Measurements from ENCODE around the gene HMCES. TPM values are rescaled to one million over a fixed set of nuclear protein-coding genes. Genes with fewer than 3 reads are reported as not detected.

The HMCES gene
- total RNA-seq, 6 experiments from 2014 or later: 17.4 to 36.9 (median 20.1) TPM

DNA sequence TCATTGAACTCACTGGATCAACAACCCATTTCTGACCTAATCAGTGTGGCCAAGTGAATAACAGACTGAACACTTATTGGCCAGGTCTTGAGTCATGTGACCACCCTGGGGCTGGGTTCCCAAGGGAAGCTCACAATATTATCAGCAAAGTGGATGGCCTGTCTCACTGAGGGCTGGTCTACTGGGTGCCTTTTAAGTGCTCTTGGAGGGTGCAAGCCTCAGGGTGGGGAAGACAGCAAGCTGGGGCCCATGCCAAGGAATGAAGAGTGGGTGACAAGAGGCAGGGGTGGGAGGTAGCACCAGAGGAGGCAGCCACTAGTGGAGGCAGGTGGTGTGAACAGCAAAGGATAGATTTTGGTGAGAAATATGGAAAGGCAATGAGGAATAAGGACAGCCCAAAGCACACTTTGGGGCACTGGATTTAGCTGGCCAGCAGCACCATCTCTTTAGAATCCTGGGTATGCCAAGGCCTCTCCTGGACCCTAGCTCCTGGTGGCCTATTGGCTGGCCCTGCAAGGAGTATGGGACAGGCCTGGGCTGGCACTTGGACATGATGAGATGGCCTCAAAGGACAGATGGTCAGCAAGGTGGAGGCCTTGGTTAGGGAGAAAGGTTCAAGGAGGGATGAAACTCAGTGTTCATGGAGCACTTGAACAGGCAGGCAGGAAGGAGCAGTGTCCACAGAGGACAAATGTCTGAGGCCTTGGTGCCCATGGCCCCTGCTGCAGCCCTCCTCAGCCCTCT lies 34.2 kb downstream of the HMCES start:
- intact Hi-C loops (cut with DNase I): no loop called here
- Histone ChIP-seq H3K27me3 (no peaks in the 10 kb centered on the region), H3K36me3 (no peaks in the 10 kb centered on the region), H3K4me3 (no peak overlapping the region), H3K4me1 (peaks cover 0 to 20% (median 6%) of the 10 kb centered on the region in 4 donors), H3K27ac (peak overlapping the region in 1 of 3 donors; percentile 94), H3K9me3 (no peaks in the 10 kb centered on the region)
- DNase-seq (no peak), ATAC-seq (no peak)
- TF ChIP-seq, protein P1, sequence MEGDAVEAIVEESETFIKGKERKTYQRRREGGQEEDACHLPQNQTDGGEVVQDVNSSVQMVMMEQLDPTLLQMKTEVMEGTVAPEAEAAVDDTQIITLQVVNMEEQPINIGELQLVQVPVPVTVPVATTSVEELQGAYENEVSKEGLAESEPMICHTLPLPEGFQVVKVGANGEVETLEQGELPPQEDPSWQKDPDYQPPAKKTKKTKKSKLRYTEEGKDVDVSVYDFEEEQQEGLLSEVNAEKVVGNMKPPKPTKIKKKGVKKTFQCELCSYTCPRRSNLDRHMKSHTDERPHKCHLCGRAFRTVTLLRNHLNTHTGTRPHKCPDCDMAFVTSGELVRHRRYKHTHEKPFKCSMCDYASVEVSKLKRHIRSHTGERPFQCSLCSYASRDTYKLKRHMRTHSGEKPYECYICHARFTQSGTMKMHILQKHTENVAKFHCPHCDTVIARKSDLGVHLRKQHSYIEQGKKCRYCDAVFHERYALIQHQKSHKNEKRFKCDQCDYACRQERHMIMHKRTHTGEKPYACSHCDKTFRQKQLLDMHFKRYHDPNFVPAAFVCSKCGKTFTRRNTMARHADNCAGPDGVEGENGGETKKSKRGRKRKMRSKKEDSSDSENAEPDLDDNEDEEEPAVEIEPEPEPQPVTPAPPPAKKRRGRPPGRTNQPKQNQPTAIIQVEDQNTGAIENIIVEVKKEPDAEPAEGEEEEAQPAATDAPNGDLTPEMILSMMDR (IDR thresholded peaks at IDR 0.05): no peak
- TF ChIP-seq POLR2A (IDR thresholded peaks at IDR 0.05): no peak

DNA sequence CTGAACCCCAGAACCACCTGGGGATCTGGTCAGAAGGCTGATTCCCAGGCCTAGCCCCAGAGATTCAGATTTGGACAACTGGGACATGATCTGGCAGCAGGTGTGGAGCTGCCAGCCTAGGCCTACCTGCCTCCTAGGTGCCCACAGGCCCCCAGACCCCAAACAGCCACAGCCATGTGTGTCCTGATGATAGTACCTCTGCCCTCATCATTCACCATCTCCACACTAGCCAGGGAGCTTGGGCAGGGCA lies 34.7 kb downstream of the HMCES start:
- H3K4me1 ChIP-seq: peaks cover 0 to 20% (median 6%) of the 10 kb centered on the region in 4 donors
- no peaks in the 10 kb centered on the region for H3K36me3 ChIP-seq
- H3K9me3 ChIP-seq: no peaks in the 10 kb centered on the region
- no peaks in the 10 kb centered on the region for H3K27me3 ChIP-seq
- H3K27ac ChIP-seq: peak overlapping the region in 2 of 3 donors; percentile 80 to 94
- intact Hi-C loops (cut with DNase I): no loop called here
- ATAC-seq (no peak), DNase-seq (no peak)
- no peak overlapping the region for H3K4me3 ChIP-seq
- TF ChIP-seq, protein P1 (IDR thresholded peaks at IDR 0.05): no peak
- no peak for TF ChIP-seq POLR2A (IDR thresholded peaks at IDR 0.05)

DNA sequence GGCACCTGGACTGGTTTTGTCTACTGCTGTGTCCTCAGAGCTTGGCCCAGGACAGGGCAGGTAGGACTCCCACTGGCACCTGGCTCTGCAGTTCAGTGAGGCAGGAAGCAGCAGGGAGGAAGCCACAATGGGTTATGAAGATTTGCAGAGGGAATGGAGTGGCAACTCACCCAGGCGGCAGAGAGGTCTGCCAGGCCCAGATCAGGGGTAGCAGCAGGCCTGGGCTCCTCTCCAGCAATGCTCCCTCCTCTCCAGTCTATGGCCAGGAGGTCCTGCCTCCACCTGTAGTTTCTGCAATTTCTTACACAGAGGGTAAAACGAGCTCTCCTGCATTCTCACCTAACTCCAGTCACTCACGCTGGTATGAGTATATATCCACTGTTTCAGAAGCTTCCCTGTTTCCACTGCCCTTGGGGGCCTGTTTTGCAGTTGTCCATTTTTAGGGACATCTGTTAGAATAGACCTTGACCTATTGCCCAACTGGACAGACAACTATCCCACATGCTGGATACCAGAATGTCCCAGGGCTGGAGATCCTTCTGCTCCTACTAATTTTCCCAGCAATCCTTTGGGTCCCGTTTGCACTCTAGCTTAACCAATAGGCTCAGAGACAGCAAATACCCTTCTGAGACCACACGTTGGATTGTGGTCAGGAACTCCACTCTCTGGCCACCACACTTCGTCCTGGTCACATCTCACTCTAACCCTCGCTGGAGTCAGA lies 35.2 kb downstream of the HMCES start:
- H3K36me3 ChIP-seq: no peaks in the 10 kb centered on the region
- peak overlapping the region; percentile 71 to 94 (median 80) for H3K27ac ChIP-seq
- intact Hi-C loops (cut with DNase I): no loop called here
- no peaks in the 10 kb centered on the region for H3K27me3 ChIP-seq
- no peaks in the 10 kb centered on the region for H3K9me3 ChIP-seq
- peak; percentile 13 to 59 (median 28) for ATAC-seq
- H3K4me1 ChIP-seq: peaks cover 0 to 20% (median 6%) of the 10 kb centered on the region in 4 donors
- 19% methylated on average over 6 of the region's 7 CpGs for WGBS (ENCODE audit: insufficient coverage, low coverage, low lambda C conversion rate, missing lambda C conversion rate)
- peak overlapping the region in 1 of 3 donors; percentile 82 for H3K4me3 ChIP-seq
- TF ChIP-seq, protein P1 (IDR thresholded peaks at IDR 0.05): no peak
- TF ChIP-seq POLR2A (IDR thresholded peaks at IDR 0.05): peak; percentile 25
- no peak for DNase-seq

DNA sequence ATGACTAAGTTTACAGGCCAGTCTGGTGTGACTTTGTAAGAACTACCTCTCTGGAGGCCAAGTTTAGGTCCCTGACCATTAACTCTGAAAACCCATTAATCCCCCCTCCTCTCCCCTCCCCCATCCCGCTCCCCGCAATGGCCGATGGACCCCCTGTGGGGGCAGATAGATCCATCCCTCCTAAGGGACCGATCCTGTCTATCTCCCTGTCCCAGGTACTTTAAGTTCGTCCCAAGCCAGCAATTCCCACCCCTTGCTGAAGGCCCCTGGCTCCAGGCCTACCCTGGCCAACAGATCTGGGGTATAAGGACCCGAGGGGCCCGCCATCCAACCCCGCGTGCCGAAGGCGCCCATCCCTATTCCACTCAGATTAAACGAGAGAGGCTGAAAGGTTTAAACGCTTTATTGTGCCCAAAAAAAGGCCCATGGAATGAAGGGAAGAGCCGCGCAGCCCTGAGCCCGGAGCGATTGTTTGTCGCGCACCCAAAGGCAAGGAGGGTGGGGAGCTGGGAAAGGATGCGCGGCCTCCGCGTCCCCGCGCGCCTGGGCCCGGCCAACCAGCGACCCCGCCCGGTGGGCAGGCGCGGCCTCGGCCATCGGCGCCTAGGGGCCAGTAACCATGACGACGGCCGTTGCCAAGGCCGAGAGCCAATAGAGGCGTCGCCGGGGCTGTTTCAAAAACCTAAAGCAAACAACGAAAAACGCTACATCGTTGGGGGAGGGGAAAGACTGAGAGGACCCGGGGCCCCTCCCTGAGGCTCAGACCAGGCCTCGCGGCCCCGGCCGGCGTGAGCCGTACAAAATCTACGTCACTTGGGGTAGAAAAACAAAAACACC lies 35.9 kb downstream of the HMCES start:
- Histone ChIP-seq H3K4me3 (peak overlapping the region; percentile 55 to 82 (median 62)), H3K27me3 (no peaks in the 10 kb centered on the region), H3K27ac (peak overlapping the region; percentile 71 to 94 (median 80)), H3K4me1 (peaks cover 0 to 20% (median 6%) of the 10 kb centered on the region in 4 donors), H3K36me3 (no peaks in the 10 kb centered on the region), H3K9me3 (no peaks in the 10 kb centered on the region)
- TF ChIP-seq, protein P1 (IDR thresholded peaks at IDR 0.05): peak in 3 of 4 donors; percentile 27 to 39 (median 39)
- no peak for TF ChIP-seq POLR2A (IDR thresholded peaks at IDR 0.05)
- intact Hi-C loops (cut with DNase I): no loop called here
- peak; percentile 88 to 92 (median 89) for DNase-seq
- 3% methylated on average over 43 of the region's 53 CpGs for WGBS (ENCODE audit: insufficient coverage, low coverage, low lambda C conversion rate, missing lambda C conversion rate)
- ATAC-seq: peak; percentile 60 to 68 (median 66)

Measured in right lobe of liver (tissue), 6 donors.